EH (cell line): ENCODE results near the gene SKP1.
"Not testable (repeated sequence)": the region's sequence is repeated elsewhere in the genome, so short reads cannot be mapped to it uniquely, and the experiment has no call there.

Source experiments
- DNase-seq: peaks from one replicate; pipeline ENCODE4 v3.0.0-alpha.2; 2015; ENCODE audit warnings: low read depth

Gene SKP1

DNA sequence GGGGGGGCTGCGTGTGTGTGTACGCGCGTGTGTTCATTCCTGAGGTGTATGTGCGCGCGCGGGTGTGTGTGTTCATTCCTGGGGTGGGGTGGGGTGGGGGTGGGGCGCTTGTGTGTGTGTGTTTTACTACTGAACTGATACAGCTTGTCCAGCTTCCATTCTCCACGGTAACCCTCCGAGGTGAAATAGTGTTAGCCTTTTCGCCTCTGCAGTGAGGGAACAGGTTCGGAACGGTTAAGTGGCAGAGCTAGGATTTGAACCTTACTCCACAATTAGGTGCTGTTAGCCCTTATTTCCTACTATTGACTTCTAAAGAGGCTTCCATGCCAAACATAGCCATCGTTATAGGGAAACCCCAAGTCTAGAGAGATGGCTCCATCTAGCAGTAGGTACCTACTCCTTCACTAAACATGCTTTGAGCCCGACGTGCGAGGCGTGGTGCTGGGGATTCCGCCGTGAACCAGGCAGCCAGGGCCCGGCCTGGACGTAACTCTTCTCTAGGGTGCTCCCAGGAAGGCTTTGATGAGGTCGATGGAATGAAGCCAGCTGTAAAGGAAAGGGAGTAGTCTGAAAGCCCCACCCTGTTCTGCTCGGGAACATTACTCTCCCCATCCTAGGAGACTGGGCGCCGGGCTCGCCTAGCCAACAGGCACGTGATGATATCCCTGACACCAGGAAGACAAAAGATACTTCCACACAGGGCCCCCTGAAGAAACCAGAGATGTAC is 782 bp upstream of the SKP1 start:
- DNase-seq = peak; percentile 40

DNA sequence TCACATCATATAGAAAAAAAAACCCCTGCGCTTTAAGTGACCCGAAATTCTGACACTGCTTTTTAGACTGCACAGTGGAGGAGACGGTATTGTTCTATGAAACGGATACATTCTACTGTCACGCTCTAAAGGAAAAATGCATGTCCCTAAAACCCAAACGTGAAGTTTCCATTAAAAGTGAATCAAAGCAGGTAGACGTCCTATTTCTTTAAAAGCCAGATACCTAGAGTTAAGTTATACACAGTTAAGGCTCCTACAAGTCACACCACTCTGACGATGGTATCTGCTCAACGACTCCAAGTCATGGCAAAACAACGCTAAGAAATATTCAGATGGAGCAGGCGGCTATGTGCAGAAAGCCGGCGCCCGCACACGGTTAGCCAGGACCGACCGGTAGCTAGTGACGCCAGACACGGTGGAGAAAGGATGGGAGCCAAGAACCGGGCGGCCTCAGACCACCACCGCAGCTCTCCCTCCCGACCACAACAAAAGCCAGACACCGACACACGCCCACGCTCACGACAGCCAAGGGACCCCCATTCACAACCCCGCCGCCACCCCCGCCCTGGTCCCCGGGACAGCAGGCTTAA is 734 bp downstream of the SKP1 start:
- peak; percentile 54 for DNase-seq

DNA sequence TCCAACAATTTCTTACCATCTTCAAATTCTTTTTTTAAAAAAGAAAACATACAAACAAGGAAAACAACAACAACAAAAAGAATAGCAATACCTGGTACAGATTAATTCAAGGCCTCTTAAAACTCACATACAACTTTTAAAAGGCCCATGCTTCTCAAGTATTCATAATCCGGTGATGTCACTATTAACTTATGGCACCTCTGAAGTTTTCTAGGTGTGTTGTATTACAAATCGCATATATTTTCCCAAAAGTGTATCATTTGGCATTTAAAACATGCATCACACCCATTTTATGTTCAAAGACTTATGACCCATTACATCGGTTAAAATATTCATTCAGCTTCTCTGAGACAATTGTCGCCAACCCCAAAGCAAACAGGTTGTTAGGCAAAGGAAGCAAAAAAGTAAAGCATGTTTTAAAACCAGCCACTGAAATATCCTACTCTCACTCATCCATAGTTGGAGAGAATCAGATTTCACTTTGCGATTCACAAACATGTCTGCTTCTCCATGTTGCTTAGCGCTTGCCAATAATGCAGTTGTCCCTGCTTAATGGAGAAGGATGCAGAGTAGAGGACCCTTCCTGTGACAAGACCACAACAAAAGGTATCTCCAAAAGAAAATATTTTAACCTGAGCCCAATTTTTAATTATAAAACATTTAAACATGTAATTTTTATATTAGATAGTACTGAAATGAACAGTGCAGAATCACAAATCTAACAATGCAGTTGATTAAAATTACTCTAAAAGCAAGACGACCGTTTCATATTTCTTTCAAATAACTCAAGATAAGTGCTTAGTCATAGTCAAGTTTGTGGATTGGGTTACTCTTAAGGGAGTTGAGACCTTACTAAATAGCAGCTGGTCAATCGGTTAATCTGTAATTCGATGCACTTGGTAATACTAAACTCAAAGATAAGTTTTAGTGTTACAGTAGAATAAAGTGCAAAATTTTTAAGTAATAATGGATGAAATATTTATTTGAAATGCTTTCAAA is 1.6 kb downstream of the SKP1 start:
- DNase-seq = peak; percentile 63

DNA sequence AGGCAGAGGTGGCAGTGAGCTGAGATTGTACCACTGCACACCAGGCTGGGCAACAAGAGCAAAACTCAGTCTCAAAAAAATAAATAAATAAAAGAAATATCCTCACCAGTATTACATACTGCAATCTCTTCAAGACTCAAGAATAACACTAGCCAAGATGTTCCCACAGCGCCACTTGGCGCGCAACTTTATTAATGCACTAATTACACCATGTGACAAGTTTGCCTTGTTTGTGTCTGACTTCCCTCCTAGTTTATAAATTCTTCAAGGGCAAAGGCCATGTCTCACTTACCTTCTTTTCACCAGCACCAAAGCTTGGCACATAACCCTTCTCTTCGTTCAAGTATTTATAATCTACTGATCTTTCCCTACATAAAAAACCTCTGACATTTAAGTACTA is 4.8 kb downstream of the SKP1 start:
- no peak for DNase-seq

DNA sequence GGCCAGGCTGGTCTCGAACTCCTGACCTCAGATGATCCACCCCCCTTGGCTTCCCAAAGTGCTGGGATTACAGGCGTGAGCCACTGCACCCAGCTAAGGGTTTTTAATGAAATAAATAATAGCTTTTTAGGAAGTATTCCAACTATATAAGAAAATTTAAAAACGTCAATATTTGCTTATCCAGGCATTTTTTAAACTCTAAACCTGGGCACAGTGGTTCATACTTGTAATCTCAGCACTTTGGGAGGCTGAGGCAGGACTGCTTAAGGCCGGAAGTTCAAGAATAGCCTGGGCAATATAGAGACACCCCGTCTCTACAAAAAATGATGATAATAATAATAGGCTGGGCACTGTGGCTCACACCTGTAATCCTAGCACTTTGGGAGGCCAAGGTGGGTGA is 14.2 kb downstream of the SKP1 start:
- no peak for DNase-seq

DNA sequence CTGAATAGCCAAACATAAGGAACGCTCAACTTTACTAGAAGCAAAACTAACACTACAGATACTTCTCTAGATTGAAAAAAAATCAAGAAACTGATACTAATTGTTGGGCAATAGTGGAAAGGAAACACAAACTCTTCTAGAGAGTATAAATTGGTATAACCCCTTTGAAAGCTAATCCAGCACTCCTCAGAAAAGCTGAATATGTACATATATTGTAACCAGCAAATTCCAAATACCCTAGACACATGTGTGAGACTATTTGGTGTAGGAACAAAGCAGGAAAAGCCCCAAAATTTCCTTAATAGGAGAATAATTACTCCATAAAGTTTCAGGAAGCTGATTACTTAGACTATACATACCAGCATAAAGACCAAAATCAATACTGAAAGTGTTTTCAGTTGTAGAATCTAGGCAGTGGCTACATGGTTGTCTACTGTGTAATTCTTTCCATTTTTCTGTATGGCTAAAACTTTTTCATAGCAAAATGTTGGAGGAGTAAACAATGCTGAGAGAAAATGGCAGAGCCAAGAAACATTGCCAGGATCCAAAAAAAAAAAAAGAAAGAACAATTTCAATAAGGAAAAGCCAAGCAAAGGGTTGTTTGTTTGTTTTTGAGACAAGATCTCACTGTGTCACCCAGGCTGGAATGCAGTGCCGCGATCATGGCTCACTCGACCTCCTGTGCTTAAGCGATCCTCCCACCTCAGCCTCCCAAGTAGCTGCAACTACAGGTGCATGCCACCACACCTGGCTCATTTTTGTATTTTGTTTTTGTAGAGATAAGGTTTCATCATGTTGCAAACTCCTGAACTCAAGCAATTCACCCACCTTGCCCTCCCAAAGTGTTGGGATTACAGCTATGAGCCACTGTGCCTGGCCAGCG is 15.0 kb downstream of the SKP1 start:
- no peak for DNase-seq

DNA sequence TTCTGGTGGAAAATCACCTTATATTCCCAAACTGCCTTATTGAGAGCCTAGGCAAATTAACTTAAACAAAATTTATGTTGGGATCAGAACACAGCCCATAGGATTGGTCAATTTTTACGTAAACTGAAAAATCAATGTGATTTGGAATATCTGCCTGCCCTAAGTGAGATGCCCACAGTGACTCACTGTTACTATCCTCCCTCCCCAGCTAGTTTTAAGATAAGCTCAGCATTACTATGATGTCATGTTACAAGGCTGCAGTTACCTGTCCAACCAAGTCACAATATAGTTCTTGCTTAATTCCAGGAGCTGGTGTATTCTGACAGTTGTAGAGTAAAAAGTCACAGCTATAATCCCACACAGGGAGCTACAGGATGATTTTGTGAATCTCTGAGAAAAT is 23.1 kb downstream of the SKP1 start:
- no peak for DNase-seq

DNA sequence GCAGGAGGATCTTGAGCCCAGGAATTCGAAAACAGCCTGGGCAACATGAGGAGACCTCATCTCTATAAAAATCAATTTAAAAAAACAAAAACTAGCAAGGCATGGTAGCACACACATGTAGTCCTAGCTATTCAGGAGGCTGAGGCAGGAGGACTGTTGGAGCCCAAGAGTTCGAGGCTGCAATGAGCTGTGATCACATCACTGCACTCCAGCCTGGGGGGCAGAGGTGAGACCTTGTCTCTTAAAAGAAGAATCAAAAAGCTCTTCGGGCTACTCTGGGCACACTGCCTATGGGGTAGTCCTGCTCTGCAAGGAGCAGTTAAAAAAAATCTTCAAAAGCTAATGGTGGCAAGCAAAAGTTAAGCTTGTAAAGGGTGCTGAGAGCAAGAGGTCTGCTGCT is 23.5 kb downstream of the SKP1 start:
- no peak for DNase-seq

DNA sequence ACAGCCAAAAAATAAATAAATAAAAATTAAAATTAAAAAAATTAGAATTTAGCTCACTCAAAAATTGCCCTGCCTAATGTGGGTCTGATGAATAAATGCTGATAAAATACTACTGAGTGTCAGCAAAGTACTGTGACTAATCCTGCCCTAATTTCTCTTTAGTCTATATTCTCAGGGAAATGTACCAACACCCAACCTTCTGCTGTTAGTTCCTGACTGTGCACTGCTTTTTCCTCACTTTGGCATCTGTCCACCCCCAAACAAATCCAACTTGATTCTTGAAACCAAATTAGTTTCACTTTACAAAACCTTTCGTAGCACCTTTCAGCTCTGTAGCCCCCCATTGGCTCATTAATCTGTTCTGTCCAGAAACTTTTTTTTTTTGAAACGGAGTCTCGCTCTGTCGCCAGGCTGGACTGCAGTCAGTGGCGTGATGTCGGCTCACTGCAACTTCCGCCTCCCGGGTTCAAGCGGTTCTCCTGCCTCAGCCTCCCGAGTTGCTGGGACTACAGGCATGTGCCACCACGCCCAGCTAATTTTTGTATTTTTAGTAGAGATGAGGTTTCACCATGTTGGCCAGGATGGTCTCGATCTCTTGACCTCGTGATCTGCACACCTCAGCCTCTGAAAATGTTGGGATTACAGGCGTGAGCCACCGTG is 24.4 kb downstream of the SKP1 start:
- DNase-seq = not testable (repeated sequence)

DNA sequence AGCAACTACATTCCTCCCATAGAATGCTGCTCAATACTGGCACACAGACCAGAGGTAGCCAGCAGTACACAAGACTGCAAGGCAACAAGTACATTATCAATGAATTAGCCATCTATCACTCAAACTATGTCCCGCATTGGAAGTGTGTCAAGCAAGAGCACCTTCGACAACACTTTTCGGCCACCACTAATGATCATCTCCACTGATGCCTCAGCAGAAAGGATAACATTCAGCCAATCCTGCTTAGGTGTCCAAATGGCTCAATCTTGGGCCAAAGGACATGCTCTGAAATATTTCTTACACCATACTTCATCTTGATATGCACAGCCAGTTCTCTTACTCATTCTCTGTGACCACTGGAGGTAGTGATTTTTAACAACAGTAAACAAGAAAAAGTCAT is 25.0 kb downstream of the SKP1 start:
- no peak for DNase-seq

DNA sequence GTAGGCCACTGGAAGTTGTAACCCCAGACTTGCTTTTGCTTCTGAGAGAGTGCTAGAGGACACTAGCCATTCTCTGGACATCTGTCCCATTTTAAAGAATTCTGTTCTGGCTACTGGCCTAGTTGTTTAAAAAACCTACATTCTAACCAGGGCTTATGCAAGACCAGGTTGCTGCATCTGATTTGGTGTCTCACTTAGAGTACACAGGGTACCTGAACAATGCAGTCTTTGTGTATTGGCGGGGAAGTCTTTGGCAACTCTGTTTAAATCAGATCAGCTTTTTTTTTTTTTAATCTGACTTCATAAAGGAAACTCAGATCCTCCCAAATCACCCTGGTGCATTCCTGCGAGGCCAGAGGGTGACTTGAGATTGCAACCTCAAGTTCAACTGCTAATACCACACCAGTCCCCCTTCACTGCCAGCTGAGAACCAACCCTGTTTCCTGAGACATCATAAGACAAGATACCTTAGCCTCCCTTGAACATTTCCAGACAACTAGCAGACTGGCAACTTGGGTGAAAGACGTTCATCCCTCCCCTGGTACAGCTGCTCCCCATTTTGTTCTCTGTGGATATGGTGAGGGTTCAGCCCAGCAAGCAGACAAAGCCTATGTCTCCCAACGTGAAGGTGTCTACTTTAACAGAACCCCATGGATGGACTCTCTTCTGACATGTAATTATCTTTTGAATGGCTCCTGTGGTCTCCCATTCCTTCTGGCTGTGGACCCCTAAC is 27.0 kb downstream of the SKP1 start:
- DNase-seq = no peak

DNA sequence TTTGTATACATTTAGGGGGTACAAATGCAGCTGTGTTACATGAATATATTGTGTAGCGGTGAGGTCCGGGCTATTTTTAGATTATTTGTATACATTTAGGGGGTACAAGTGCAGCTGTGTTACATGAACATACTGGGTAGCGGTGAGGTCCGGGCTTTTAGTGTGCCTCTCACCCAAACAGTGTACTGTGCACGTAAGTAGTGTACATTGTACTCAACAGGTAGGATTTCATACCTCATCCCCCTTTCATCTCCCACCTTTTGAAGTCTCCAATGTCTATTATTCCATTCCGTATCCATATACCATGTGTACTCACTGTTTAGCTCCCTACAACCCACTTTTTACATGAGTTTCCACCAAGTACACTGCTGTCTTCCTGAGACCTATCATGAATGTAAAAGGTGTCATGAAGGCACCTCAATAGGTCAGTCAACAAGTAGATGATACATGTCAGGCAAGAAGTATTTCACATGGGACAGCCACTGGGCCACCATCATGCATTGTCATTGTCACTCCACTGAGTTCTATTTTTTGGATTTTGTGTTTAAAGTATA is 27.7 kb downstream of the SKP1 start:
- DNase-seq = no peak

DNA sequence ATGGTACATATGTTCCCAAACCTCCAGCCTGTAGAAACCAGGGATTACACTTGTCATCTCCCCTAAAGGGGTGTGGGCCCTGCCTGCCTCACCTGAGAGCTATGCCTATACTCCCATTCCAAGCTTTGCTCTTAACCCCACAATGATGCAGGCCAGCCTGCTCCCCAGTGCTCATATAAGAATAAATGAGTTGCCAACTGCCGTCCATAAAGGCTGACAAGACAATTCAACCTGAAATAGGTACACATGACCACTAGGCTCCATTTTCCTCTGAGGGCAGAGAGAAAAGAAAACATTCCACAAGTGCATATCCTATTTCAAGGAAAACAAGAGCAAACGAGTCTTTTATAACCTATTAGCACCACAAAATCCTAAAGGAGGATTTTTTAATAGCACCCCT is 28.4 kb downstream of the SKP1 start:
- DNase-seq = no peak

DNA sequence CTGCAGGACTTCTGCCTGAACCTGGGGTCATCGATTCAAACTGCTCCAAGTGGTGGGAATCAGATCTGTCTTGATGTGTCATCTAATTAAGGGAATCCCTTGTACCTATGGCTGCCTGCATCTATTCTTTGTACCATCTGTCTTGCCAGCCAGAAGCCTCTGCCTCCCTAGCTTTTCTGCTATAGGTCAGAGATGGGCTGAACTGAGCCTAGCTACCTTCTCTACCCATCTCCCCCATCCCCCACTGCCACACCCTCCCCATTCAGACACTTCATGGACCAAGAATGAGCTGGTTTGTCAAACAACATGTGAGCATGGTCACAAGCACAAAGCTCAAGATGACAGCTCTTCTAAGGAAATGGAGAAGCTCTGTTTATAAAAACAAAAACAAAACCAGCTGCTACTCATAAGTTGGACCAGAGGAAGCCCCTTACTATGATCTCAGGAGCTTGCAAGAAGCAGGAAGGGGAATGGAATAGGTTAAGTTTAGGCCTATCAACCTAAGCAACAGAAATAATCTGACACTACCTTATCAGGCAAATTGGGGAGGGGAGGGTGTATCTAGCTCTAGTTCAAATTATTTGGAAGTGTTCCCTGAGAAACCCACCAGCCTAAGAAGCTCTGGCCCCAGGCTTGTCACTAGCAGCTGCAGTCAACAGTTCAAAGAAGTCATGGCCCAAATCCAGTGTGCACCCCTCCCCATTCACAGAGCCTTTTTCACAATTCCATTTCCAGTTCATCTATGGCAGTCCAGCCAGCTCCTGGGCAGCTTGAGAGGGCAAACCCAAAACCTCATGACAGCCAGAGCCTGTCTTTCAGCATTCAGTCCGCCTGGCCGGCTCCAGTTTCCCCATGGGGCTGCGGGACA is 29.9 kb downstream of the SKP1 start:
- peak; percentile 23 for DNase-seq

DNA sequence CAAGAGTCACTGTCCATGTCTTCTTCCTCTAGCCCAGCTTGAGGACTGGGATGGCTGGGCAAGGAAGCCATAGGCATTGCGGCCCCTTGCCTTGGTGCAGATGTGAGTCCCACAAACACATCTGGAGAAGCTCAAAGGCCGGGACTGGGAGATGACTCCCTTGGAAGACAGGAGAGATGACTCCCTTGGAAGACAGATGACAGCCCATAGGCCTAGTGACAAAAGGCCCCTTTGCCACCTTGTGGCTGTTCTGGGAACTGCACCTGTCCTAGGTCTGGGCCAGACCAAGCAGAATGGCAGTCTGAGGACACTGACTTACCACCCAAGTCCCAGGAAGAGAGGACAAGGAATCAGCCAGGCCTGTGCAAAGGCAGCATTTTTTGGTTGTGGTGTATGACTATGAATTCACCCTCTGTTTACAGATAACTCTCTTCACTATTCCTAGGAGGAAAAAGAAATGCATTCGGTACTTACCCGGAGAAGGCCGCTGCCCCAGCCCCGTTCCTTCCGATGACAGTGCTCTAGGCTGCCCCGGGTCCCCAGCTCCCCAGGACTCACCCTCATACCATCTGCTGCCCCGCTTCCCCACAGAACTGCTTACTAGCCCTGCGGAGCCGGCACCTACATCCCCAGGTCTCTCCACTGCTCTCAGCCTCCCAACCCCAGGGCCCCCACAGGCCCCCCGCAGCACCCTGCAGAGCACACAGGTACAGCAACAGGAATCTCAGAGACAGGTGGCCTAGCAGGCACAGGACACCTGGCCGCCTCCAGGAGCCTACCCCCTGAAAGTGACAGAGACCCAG is 30.8 kb downstream of the SKP1 start:
- DNase-seq = peak; percentile 76

DNA sequence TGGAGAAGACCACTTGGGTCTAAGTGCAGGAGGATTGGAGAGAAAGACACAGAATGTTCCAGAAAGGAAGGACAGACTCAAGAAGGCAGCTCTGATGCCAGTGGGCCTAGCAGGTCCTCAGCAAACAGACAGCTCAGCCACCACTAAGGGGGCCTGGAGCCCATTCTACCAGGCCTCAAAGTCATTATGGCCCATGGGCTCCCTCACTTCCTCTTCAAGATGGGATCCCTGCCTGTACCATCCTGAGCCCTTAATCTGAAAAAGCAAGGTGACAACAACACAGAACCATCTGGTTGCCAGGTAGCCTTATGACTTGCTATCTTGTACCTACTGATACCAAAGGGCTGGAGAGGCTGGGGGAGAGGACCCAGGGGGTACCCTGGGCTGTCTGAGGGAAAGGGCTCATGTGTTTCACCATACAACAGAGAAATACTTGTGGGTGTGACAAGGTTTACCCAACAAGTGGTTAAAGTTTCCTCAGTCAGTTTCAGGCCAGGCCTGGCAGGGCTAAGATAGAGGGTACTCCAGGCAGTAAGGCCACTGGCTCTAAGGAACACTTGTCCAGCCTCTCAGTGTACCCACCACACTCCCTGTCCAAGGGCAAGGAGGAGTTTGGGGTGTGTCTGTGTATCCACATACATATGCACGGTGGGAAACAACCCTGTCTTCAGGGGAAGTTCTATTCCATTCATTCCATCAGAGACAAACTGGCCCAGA is 31.6 kb downstream of the SKP1 start:
- DNase-seq = no peak
